BLaER1 treated with 17β-estradiol and CSF1 and Interleukin-3, amounts not matched to agents 10 nM and 100 nM (cell line): Measurements from ENCODE around the gene DIP2C.

Source experiments
- H3K27ac ChIP-seq, 11 experiments: shearing (Covaris generic); formaldehyde crosslinking; 2 replicates each; pipeline ENCODE4 v1.8.1; 2022
- H3K27me3 ChIP-seq, 11 experiments: shearing (Covaris generic); formaldehyde crosslinking; 2 replicates each; pipeline ENCODE4 v1.8.1; 2022
- H3K36me3 ChIP-seq, 11 experiments: shearing (Covaris generic); formaldehyde crosslinking; 2 replicates each; pipeline ENCODE4 v1.8.1; 2022
- H3K4me1 ChIP-seq, 10 experiments: shearing (Covaris generic); formaldehyde crosslinking; 2 replicates each; pipeline ENCODE4 v1.8.1; 2022
- H3K4me2 ChIP-seq, 11 experiments: shearing (Covaris generic); formaldehyde crosslinking; 2 replicates each; pipeline ENCODE4 v1.8.1; 2022
- H3K4me3 ChIP-seq, 10 experiments: shearing (Covaris generic); formaldehyde crosslinking; 2 replicates each; pipeline ENCODE4 v1.8.1; 2022
- H3K9ac ChIP-seq, 11 experiments: shearing (Covaris generic); formaldehyde crosslinking; 2 replicates each; pipeline ENCODE4 v1.8.1; 2022
- H3K9me3 ChIP-seq, 11 experiments: shearing (Covaris generic); formaldehyde crosslinking; replicated peaks in 1 of 11; 2 replicates each; pipeline ENCODE4 v1.8.1; 2022
- H4K20me1 ChIP-seq, 11 experiments: shearing (Covaris generic); formaldehyde crosslinking; 2 replicates each; pipeline ENCODE4 v1.8.1; 2022
- Cebpa-rat ChIP-seq, 11 experiments: shearing (Covaris generic); IDR thresholded peaks; 2 replicates each; pipeline ENCODE4 v1.8.1; 2022

Gene DIP2C

GRCh38 chr10:550665-551372 lies 138.6 kb downstream of the DIP2C start:
- Histone ChIP-seq H3K9me3 (no peaks in the 10 kb centered on the region), H3K27me3 (peaks cover 0 to 7% (median 0%) of the 10 kb centered on the region in 11 experiments; a peak in 2 of 22 replicates), H3K27ac (no peak overlapping the region), H3K4me1 (peaks cover 0 to 43% (median 21%) of the 10 kb centered on the region in 10 experiments; a peak in 16 of 20 replicates), H3K9ac (no peak overlapping the region), H3K36me3 (no peaks in the 10 kb centered on the region), H4K20me1 (peaks cover 0 to 98% (median 49%) of the 10 kb centered on the region in 11 experiments; a peak in 17 of 22 replicates), H3K4me2 (no peak overlapping the region), H3K4me3 (no peak overlapping the region)
- no peak for TF ChIP-seq Cebpa-rat (IDR thresholded peaks at IDR 0.05)

- Histone ChIP-seq H3K27me3 (peaks cover 0 to 7% (median 0%) of the 10 kb centered on the region in 11 experiments; a peak in 2 of 22 replicates), H3K36me3 (no peaks in the 10 kb centered on the region), H3K27ac (no peak overlapping the region), H3K9ac (no peak overlapping the region), H3K9me3 (no peaks in the 10 kb centered on the region), H3K4me1 (peaks cover 0 to 34% (median 14%) of the 10 kb centered on the region in 10 experiments; a peak in 16 of 20 replicates), H3K4me3 (no peak overlapping the region), H3K4me2 (peak overlapping the region in 2 of 11 experiments; percentile 10 to 12; a peak in 1 of 22 replicates), H4K20me1 (peaks cover 0 to 100% (median 49%) of the 10 kb centered on the region in 11 experiments; a peak in 17 of 22 replicates)
- TF ChIP-seq Cebpa-rat (IDR thresholded peaks at IDR 0.05): no peak
Observed at GRCh38 chr10:549391-549790, 140.1 kb downstream of the DIP2C start.

- no peaks in the 10 kb centered on the region for H3K9me3 ChIP-seq
- H3K4me3 ChIP-seq: no peak overlapping the region
- peaks cover 0 to 100% (median 49%) of the 10 kb centered on the region in 11 experiments; a peak in 17 of 22 replicates for H4K20me1 ChIP-seq
- no peaks in the 10 kb centered on the region for H3K36me3 ChIP-seq
- H3K4me2 ChIP-seq: peak overlapping the region in 1 of 11 experiments; percentile 32; a peak in 2 of 22 replicates
- H3K4me1 ChIP-seq: peaks cover 0 to 40% (median 11%) of the 10 kb centered on the region in 10 experiments; a peak in 13 of 20 replicates
- no peak overlapping the region for H3K27ac ChIP-seq
- H3K27me3 ChIP-seq: peaks cover 0 to 7% (median 0%) of the 10 kb centered on the region in 11 experiments; a peak in 2 of 22 replicates
- TF ChIP-seq Cebpa-rat (IDR thresholded peaks at IDR 0.05): no peak
- H3K9ac ChIP-seq: no peak overlapping the region
Observed at GRCh38 chr10:548238-548901, 141.1 kb downstream of the DIP2C start.

GRCh38 chr10:547591-548081 lies 141.8 kb downstream of the DIP2C start:
- H4K20me1 ChIP-seq: peaks cover 0 to 100% (median 48%) of the 10 kb centered on the region in 11 experiments; a peak in 17 of 22 replicates
- H3K4me3 ChIP-seq: no peak overlapping the region
- no peaks in the 10 kb centered on the region for H3K36me3 ChIP-seq
- H3K9me3 ChIP-seq: no peaks in the 10 kb centered on the region
- peak overlapping the region in 6 of 11 experiments; percentile 14 to 45 (median 26); a peak in 7 of 22 replicates for H3K4me2 ChIP-seq
- no peak for TF ChIP-seq Cebpa-rat (IDR thresholded peaks at IDR 0.05)
- peaks cover 0 to 48% (median 16%) of the 10 kb centered on the region in 10 experiments; a peak in 14 of 20 replicates for H3K4me1 ChIP-seq
- H3K27ac ChIP-seq: no peak overlapping the region
- peaks cover 0 to 11% (median 0%) of the 10 kb centered on the region in 11 experiments; a peak in 4 of 22 replicates for H3K27me3 ChIP-seq
- no peak overlapping the region for H3K9ac ChIP-seq

- Histone ChIP-seq H3K27me3 (peaks cover 0 to 17% (median 2%) of the 10 kb centered on the region in 11 experiments; a peak in 10 of 22 replicates), H3K4me3 (no peak overlapping the region), H3K36me3 (no peaks in the 10 kb centered on the region), H3K9me3 (no peaks in the 10 kb centered on the region), H3K4me1 (peaks cover 0 to 52% (median 21%) of the 10 kb centered on the region in 10 experiments; a peak in 16 of 20 replicates), H3K4me2 (peak overlapping the region in 9 of 11 experiments; percentile 13 to 52 (median 27); a peak in 10 of 22 replicates), H4K20me1 (peaks cover 0 to 100% (median 50%) of the 10 kb centered on the region in 11 experiments; a peak in 18 of 22 replicates), H3K9ac (no peak overlapping the region), H3K27ac (no peak overlapping the region)
- no peak for TF ChIP-seq Cebpa-rat (IDR thresholded peaks at IDR 0.05)
Observed at GRCh38 chr10:546971-547590, 142.4 kb downstream of the DIP2C start.

GRCh38 chr10:546451-546850 lies 143.0 kb downstream of the DIP2C start:
- Histone ChIP-seq H4K20me1 (peaks cover 0 to 100% (median 51%) of the 10 kb centered on the region in 11 experiments; a peak in 18 of 22 replicates), H3K4me1 (peaks cover 0 to 52% (median 28%) of the 10 kb centered on the region in 10 experiments; a peak in 17 of 20 replicates), H3K4me3 (no peak overlapping the region), H3K27me3 (peaks cover 0 to 23% (median 9%) of the 10 kb centered on the region in 11 experiments; a peak in 17 of 22 replicates), H3K36me3 (no peaks in the 10 kb centered on the region), H3K4me2 (no peak overlapping the region), H3K9me3 (no peaks in the 10 kb centered on the region), H3K27ac (no peak overlapping the region), H3K9ac (no peak overlapping the region)
- TF ChIP-seq Cebpa-rat (IDR thresholded peaks at IDR 0.05): no peak

GRCh38 chr10:543862-544822 lies 145.3 kb downstream of the DIP2C start:
- H3K4me1 ChIP-seq: peaks cover 0 to 61% (median 34%) of the 10 kb centered on the region in 10 experiments; a peak in 17 of 20 replicates
- no peak overlapping the region for H3K9ac ChIP-seq
- no peak overlapping the region for H3K4me3 ChIP-seq
- peaks cover 0 to 37% (median 26%) of the 10 kb centered on the region in 11 experiments; a peak in 18 of 22 replicates for H3K27me3 ChIP-seq
- peak overlapping the region in 3 of 11 experiments; percentile 10 to 76 (median 75); a peak in 5 of 22 replicates for H3K4me2 ChIP-seq
- no peak for TF ChIP-seq Cebpa-rat (IDR thresholded peaks at IDR 0.05)
- H3K36me3 ChIP-seq: no peaks in the 10 kb centered on the region
- H3K9me3 ChIP-seq: no peaks in the 10 kb centered on the region
- no peak overlapping the region for H3K27ac ChIP-seq
- peaks cover 0 to 98% (median 59%) of the 10 kb centered on the region in 11 experiments; a peak in 18 of 22 replicates for H4K20me1 ChIP-seq
